Endothelial cell of umbilical vein (primary cell): Measurements from ENCODE around the gene XYLT1. TPM values are rescaled to one million over a fixed set of nuclear protein-coding genes. Genes with fewer than 3 reads are reported as not detected.

ENCODE experiments used
- BruUV-seq: library from RNA; stranded (reverse); fragments of 400-500 nt; replicated peaks from 2 replicates; lab custom pipeline; 2021; lab: Mats Ljungman, UMichigan
- CTCF ChIA-PET: fragments of 300-600, 350-600 bp; sonication (Branson Sonifier 250); formaldehyde crosslinking; loops from one replicate; lab custom pipeline; 2021; ENCODE audit warnings: antibody characterized with exemption, inconsistent platforms; lab: Charles Lee
- POLR2A ChIA-PET: fragments of 300-600, 350-600 bp; sonication (Branson Sonifier 250); formaldehyde crosslinking; loops from one replicate; lab custom pipeline; 2021; ENCODE audit warnings: antibody characterized with exemption, inconsistent platforms; lab: Charles Lee
- DNase-seq: peaks from one replicate; pipeline ENCODE4 v3.0.0-alpha.2; 2011; ENCODE audit warnings: low read depth, low spot score
- FAIRE-seq: peaks from 2 replicates; lab custom pipeline; 2011; peaks lifted over from hg19 to GRCh38; lab: Jason Lieb, UNC
- H2AFZ ChIP-seq: 2 replicates; pipeline ENCODE4 v1.6.0; 2012; ENCODE audit warnings: low read depth, low read length, control low read depth, inconsistent platforms
- H3K27ac ChIP-seq: 2 replicates; pipeline ENCODE4 v1.5.1; 2011; ENCODE audit warnings: low read depth, mild to moderate bottlenecking, control low read depth, low read length, moderate library complexity; ENCODE audit not compliant: insufficient read depth
- H3K27me3 ChIP-seq, 2 experiments: 2 replicates each; pipeline versions ENCODE4 v1.6.0 to v1.6.1; 2011; ENCODE audit warnings: low read length in 2 of 2, mixed read lengths in 1 of 2; ENCODE audit not compliant: control insufficient read depth in 2 of 2, insufficient read depth in 2 of 2
- H3K36me3 ChIP-seq, 2 experiments: 2 replicates in 1 of 2; 3 replicates in 1 of 2; pipeline ENCODE4 v1.5.1; 2011; ENCODE audit warnings: low read length in 2 of 2, mild to moderate bottlenecking in 1 of 2, moderate library complexity in 1 of 2; ENCODE audit not compliant: control insufficient read depth in 2 of 2, insufficient read depth in 2 of 2; ENCODE audit errors: extremely low read depth in 1 of 2
- H3K4me1 ChIP-seq: 3 replicates; pipeline ENCODE4 v1.5.1; 2011; ENCODE audit warnings: mild to moderate bottlenecking, low read length; ENCODE audit not compliant: control insufficient read depth, insufficient read depth; ENCODE audit errors: extremely low read depth
- H3K4me2 ChIP-seq: 2 replicates; pipeline ENCODE4 v1.6.1; 2011; ENCODE audit warnings: low read length, control low read depth, mixed read lengths; ENCODE audit not compliant: insufficient read depth
- H3K4me3 ChIP-seq, 3 experiments: fragments of 200-600 bp in 1 of 3; sonication (generic), shearing (Covaris generic) in 1 of 3; replicated peaks in 1 of 3; 2 replicates each; pipeline ENCODE4 v1.5.1; 2011 to 2016; ENCODE audit warnings: control low read depth in 3 of 3, low read length in 3 of 3, mild to moderate bottlenecking in 2 of 3, inconsistent platforms in 1 of 3, low read depth in 1 of 3, moderate library complexity in 1 of 3; ENCODE audit not compliant: insufficient read depth in 1 of 3
- H3K79me2 ChIP-seq: 2 replicates; pipeline ENCODE4 v1.6.0; 2012; ENCODE audit warnings: low read length, inconsistent platforms; ENCODE audit not compliant: control insufficient read depth, insufficient read depth
- H3K9ac ChIP-seq: replicated peaks from 2 replicates; pipeline ENCODE3; 2011; ENCODE audit warnings: low read length, control low read depth; ENCODE audit not compliant: insufficient read depth; ENCODE audit errors: extremely low read depth
- H3K9me1 ChIP-seq: replicated peaks from 3 replicates; pipeline ENCODE4 v1.6.0; 2011; ENCODE audit warnings: mild to moderate bottlenecking, low read length; ENCODE audit not compliant: control insufficient read depth, insufficient read depth; ENCODE audit errors: extremely low read depth
- H3K9me3 ChIP-seq: replicated peaks from 2 replicates; pipeline ENCODE4 v1.5.1; 2012; ENCODE audit warnings: low read length, inconsistent platforms; ENCODE audit not compliant: control insufficient read depth, insufficient read depth
- H4K20me1 ChIP-seq: replicated peaks from 2 replicates; pipeline ENCODE3; 2011; ENCODE audit warnings: mild to moderate bottlenecking, low read length; ENCODE audit not compliant: control insufficient read depth, insufficient read depth; ENCODE audit errors: extremely low read depth
- EZH2 ChIP-seq: IDR thresholded peaks from 2 replicates; pipeline ENCODE4 v1.6.1; 2012; ENCODE audit warnings: borderline replicate concordance, low read depth, mild to moderate bottlenecking, moderate library complexity, low read length, inconsistent platforms; ENCODE audit not compliant: severe bottlenecking
- FOS ChIP-seq: IDR thresholded peaks from 2 replicates; pipeline ENCODE4 v1.6.1; 2011; ENCODE audit warnings: mild to moderate bottlenecking, low read length, moderate library complexity, borderline replicate concordance; ENCODE audit not compliant: insufficient read depth
- GATA2 ChIP-seq: IDR thresholded peaks from 2 replicates; pipeline ENCODE4 v1.7.0; 2011; ENCODE audit warnings: low read depth, mild to moderate bottlenecking, moderate library complexity, mixed read lengths, low read length; ENCODE audit not compliant: insufficient read length, insufficient read depth
- JUN ChIP-seq: IDR thresholded peaks from 2 replicates; pipeline ENCODE4 v1.6.1; 2011; ENCODE audit warnings: borderline replicate concordance, low read depth; ENCODE audit not compliant: insufficient read length, insufficient read depth
- MYC ChIP-seq: IDR thresholded peaks from one replicate; pipeline ENCODE4 v1.6.1; 2011; ENCODE audit warnings: mild to moderate bottlenecking, low read depth, low read length
- POLR2A ChIP-seq: IDR thresholded peaks from 2 replicates; pipeline ENCODE4 v1.6.1; 2012; ENCODE audit warnings: low read depth, mild to moderate bottlenecking, control low read depth, low read length
- POLR2AphosphoS5 ChIP-seq: IDR thresholded peaks from 2 replicates; pipeline ENCODE4 v1.6.1; 2012; ENCODE audit warnings: low read depth, mild to moderate bottlenecking, control low read depth, low read length, moderate library complexity; ENCODE audit not compliant: insufficient read depth
- dilution Hi-C: fragments of 300-500 bp; cut with MboI; formaldehyde crosslinking; loops from one replicate; pipeline ENCODE4 v1.15.0; 2019; ENCODE audit warnings: low sequenced_read_pairs; ENCODE audit not compliant: extremely low pct_ligation_motif_present
- intact Hi-C: fragments of 100-400 bp; cut with micrococcal nuclease; formaldehyde crosslinking; loops from one replicate; pipeline ENCODE4 v1.10.0; 2022
- polyA plus RNA-seq, 4 experiments: library from polyadenylated mRNA; depleted of rRNA in 3 of 4; stranded (reverse) in 3 of 4; unstranded in 1 of 4; fragments of >200 nt; gene quantifications; 2 replicates each; pipeline versions ENCODE4 v1.2.1 to v1.2.3, GENCODE V29; 2011 to 2012; ENCODE audit warnings: missing spikeins in 1 of 4
- total RNA-seq: library from RNA; stranded (reverse); gene quantifications from 2 replicates; pipeline ENCODE4 v1.2.3, GENCODE V29; 2021
- TF ChIP-seq, protein P1 (sequence below): IDR thresholded peaks from 2 replicates; pipeline ENCODE4 v1.6.1; 2011; ENCODE audit not compliant: insufficient read depth, insufficient read length
- TF ChIP-seq, protein P2 (sequence below), 2 donors: IDR thresholded peaks; 1 replicate in 1 of 2; 2 replicates in 1 of 2; pipeline ENCODE4 v1.5.1; 2011; ENCODE audit warnings: low read length in 2 of 2, mild to moderate bottlenecking in 2 of 2, moderate library complexity in 2 of 2, control low read depth in 1 of 2, inconsistent platforms in 1 of 2, low read depth in 1 of 2; ENCODE audit not compliant: insufficient read depth in 1 of 2; ENCODE audit errors: extremely low read depth in 1 of 2

Gene XYLT1
- total and polyA plus RNA-seq, 2 donors (not counting 3 experiments of a cell fraction or from before 2014, with no cell fraction given): 0.63 to 2.9 TPM

DNA sequence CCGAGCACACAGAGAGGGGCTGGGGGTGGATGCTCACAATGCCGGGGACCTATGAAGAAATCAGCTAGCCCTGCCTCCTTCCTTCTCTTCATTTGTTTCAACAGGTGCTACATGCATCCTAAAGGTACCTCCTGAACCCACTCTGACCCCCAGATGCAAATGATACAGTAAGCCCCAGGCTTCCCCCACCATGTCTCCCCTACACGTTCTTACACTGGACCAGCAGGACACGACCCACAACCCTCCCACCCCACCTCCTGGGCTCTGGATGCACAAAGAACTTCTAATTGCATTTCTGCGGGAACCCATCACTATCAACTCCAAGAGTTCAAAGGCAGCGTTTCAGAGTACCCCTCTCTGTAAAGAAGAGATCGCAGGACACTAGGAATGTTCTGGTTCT, 2.1 kb downstream of the XYLT1 start:
- FAIRE-seq (no peak), DNase-seq (no peak)
- Histone ChIP-seq H3K4me2 (no peak overlapping the region), H3K27ac (no peak overlapping the region), H3K9me3 (no peaks in the 10 kb centered on the region), H3K9me1 (no peaks in the 10 kb centered on the region), H3K27me3 (peaks cover 19 to 20% of the 10 kb centered on the region in 2 experiments), H3K36me3 (no peaks in the 10 kb centered on the region), H3K9ac (no peak overlapping the region), H4K20me1 (no peaks in the 10 kb centered on the region), H3K4me3 (no peak overlapping the region), H3K4me1 (no peaks in the 10 kb centered on the region), H2AFZ (no peak overlapping the region), H3K79me2 (no peaks in the 10 kb centered on the region)
- BruUV-seq: no TSS peak
- dilution Hi-C loops (no loop called here), intact Hi-C loops (loop anchor here (1.0 to 10.0 kb wide), 4 partner anchors 71 to 274 kb away; no protein-coding TSS in a partner anchor)
- ChIA-PET CTCF (no interaction called here), POLR2A (no interaction called here)
- TF ChIP-seq POLR2A (no peak), MYC (no peak), POLR2AphosphoS5 (no peak), FOS (no peak), EZH2 (no peak), JUN (no peak), GATA2 (no peak)
- TF ChIP-seq, protein P1, sequence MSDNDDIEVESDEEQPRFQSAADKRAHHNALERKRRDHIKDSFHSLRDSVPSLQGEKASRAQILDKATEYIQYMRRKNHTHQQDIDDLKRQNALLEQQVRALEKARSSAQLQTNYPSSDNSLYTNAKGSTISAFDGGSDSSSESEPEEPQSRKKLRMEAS: no peak
- TF ChIP-seq, protein P2, sequence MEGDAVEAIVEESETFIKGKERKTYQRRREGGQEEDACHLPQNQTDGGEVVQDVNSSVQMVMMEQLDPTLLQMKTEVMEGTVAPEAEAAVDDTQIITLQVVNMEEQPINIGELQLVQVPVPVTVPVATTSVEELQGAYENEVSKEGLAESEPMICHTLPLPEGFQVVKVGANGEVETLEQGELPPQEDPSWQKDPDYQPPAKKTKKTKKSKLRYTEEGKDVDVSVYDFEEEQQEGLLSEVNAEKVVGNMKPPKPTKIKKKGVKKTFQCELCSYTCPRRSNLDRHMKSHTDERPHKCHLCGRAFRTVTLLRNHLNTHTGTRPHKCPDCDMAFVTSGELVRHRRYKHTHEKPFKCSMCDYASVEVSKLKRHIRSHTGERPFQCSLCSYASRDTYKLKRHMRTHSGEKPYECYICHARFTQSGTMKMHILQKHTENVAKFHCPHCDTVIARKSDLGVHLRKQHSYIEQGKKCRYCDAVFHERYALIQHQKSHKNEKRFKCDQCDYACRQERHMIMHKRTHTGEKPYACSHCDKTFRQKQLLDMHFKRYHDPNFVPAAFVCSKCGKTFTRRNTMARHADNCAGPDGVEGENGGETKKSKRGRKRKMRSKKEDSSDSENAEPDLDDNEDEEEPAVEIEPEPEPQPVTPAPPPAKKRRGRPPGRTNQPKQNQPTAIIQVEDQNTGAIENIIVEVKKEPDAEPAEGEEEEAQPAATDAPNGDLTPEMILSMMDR (IDR thresholded peaks at IDR 0.05; ENCODE audit: extremely low read depth in 1 of 2, insufficient read depth in 1 of 2, low read depth in 1 of 2, low read length in 2 of 2): no peak
